GM23338 (cell line): ENCODE results near the gene PSMG1. TPM values are rescaled to one million over a fixed set of nuclear protein-coding genes. Genes with fewer than 3 reads are reported as not detected.

Experiments used
- ATAC-seq: fragments of 200-7000 bp; cut with Tn5 transposase; 3 replicates; pipeline ENCODE4 v1.9.1; 2020
- DNase-seq: peaks from one replicate; pipeline ENCODE4 v3.0.0-alpha.2; 2015; ENCODE audit warnings: low spot score
- H2AFZ ChIP-seq: fragments of 200-600 bp; sonication (generic); 2 replicates; pipeline ENCODE4 v1.8.0; 2016; ENCODE audit warnings: antibody characterized with exemption, mild to moderate bottlenecking, moderate library complexity
- H3F3A ChIP-seq: fragments of 200-600 bp; sonication (generic); replicated peaks from 2 replicates; pipeline ENCODE4 v1.8.0; 2017; ENCODE audit warnings: antibody characterized with exemption, mixed run types, low read depth
- H3K27ac ChIP-seq: fragments of 200-600 bp; sonication (generic); 2 replicates; pipeline ENCODE4 v1.6.1; 2016; ENCODE audit warnings: low read depth
- H3K27me3 ChIP-seq: fragments of 200-600 bp; sonication (generic); 2 replicates; pipeline ENCODE4 v1.8.0; 2016; ENCODE audit warnings: mild to moderate bottlenecking, mixed run types, moderate library complexity; ENCODE audit not compliant: insufficient read depth
- H3K36me3 ChIP-seq: fragments of 200-600 bp; sonication (generic); 2 replicates; pipeline ENCODE4 v1.8.0; 2016; ENCODE audit warnings: mild to moderate bottlenecking; ENCODE audit not compliant: insufficient read depth
- H3K4me1 ChIP-seq: fragments of 200-600 bp; sonication (generic); 2 replicates; pipeline ENCODE4 v1.8.0; 2016; ENCODE audit warnings: mild to moderate bottlenecking, moderate library complexity; ENCODE audit not compliant: insufficient read depth
- H3K4me2 ChIP-seq: fragments of 200-600 bp; sonication (generic); 2 replicates; pipeline ENCODE4 v1.7.1; 2017; ENCODE audit warnings: mixed run types
- H3K4me3 ChIP-seq: fragments of 200-600 bp; sonication (generic); 2 replicates; pipeline ENCODE4 v1.6.1; 2016; ENCODE audit warnings: mixed run types
- H3K79me2 ChIP-seq: fragments of 200-600 bp; sonication (generic); replicated peaks from 2 replicates; pipeline ENCODE4 v1.8.0; 2017; ENCODE audit warnings: mild to moderate bottlenecking; ENCODE audit not compliant: insufficient read depth
- H3K9me2 ChIP-seq: fragments of 200-600 bp; sonication (generic); 2 replicates; pipeline ENCODE4 v1.8.0; 2017; ENCODE audit not compliant: insufficient read depth
- H4K20me1 ChIP-seq: fragments of 200-600 bp; sonication (generic); replicated peaks from 2 replicates; pipeline ENCODE4 v1.8.0; 2017; ENCODE audit warnings: mild to moderate bottlenecking; ENCODE audit not compliant: insufficient read depth
- H3K27ac Mint-ChIP-seq: 2 replicates; pipeline ENCODE4 v1.8.0; 2020; ENCODE audit warnings: inconsistent platforms, mild to moderate bottlenecking, moderate library complexity, mixed read lengths
- H3K27me3 Mint-ChIP-seq: 3 replicates; pipeline ENCODE4 v1.8.0; 2022; ENCODE audit warnings: low read depth, mild to moderate bottlenecking, moderate library complexity, mixed read lengths, inconsistent platforms; ENCODE audit not compliant: insufficient read depth, poor library complexity
- H3K36me3 Mint-ChIP-seq: 3 replicates; pipeline ENCODE4 v1.8.0; 2021; ENCODE audit warnings: low read depth, mild to moderate bottlenecking, inconsistent platforms, moderate library complexity, mixed read lengths
- H3K4me1 Mint-ChIP-seq: 3 replicates; pipeline ENCODE4 v1.8.0; 2020; ENCODE audit warnings: mild to moderate bottlenecking, inconsistent platforms, mixed read lengths
- H3K4me3 Mint-ChIP-seq: 3 replicates; pipeline ENCODE4 v1.8.0; 2021; ENCODE audit warnings: moderate library complexity, mild to moderate bottlenecking, inconsistent platforms, mixed read lengths
- H3K9me3 Mint-ChIP-seq: 3 replicates; pipeline ENCODE4 v1.8.0; 2020; ENCODE audit warnings: moderate library complexity, mild to moderate bottlenecking, inconsistent platforms, mixed read lengths
- CREB1 ChIP-seq: fragments of 250-450 bp; sonication (Bioruptor Pico); IDR thresholded peaks from 2 replicates; pipeline ENCODE4 v1.5.0; 2020; ENCODE audit warnings: low read depth, mild to moderate bottlenecking, moderate library complexity
- ETS1 ChIP-seq: IDR thresholded peaks from 2 replicates; pipeline ENCODE4 v1.6.1; 2016; ENCODE audit warnings: antibody characterized with exemption
- EZH2phosphoT487 ChIP-seq: fragments of 200-600 bp; sonication (generic); IDR thresholded peaks from one replicate; pipeline ENCODE4 v1.8.1; 2018; ENCODE audit warnings: antibody characterized with exemption; ENCODE audit not compliant: unreplicated experiment
- JUNB ChIP-seq: IDR thresholded peaks from one replicate; pipeline ENCODE4 v1.6.1; 2016; ENCODE audit warnings: antibody characterized with exemption; ENCODE audit not compliant: unreplicated experiment
- POLR2AphosphoS5 ChIP-seq: IDR thresholded peaks from 2 replicates; pipeline ENCODE4 v1.6.1; 2016; ENCODE audit warnings: antibody characterized with exemption, low read depth
- ZNF331 ChIP-seq: fragments of 250-450 bp; sonication (Bioruptor Pico); IDR thresholded peaks from 2 replicates; pipeline ENCODE4 v1.5.0; 2020; ENCODE audit warnings: low read depth, mild to moderate bottlenecking, moderate library complexity
- ZNF462 ChIP-seq: fragments of 250-450 bp; sonication (Bioruptor Pico); IDR thresholded peaks from 2 replicates; pipeline ENCODE4 v1.5.0; 2020; ENCODE audit warnings: mild to moderate bottlenecking, moderate library complexity
- polyA plus RNA-seq: library from polyadenylated mRNA; unstranded; fragments of >200 nt; fragmentation: Nextera tagmentation; extraction: Ambion mirVana; gene quantifications from 2 replicates; pipeline ENCODE4 v1.2.1, GENCODE V29; 2016
- total RNA-seq: library from RNA; depleted of rRNA; stranded (reverse); fragments of >200 nt; shearing (Covaris generic); gene quantifications from 2 replicates; pipeline ENCODE4 v1.2.3, GENCODE V29; 2014

The PSMG1 gene
- total and polyA plus RNA-seq, 2 experiments from 2014 or later: 78.4 to 158 TPM

GRCh38 chr21:39216290-39216689 is 33.0 kb upstream of the PSMG1 start:
- ATAC-seq (no peak), DNase-seq (no peak)
- H3K36me3 Mint-ChIP-seq: peaks cover 34% of the 10 kb centered on the region
- Histone ChIP-seq H3K4me1 (no peaks in the 10 kb centered on the region), H3K9me2 (no peaks in the 10 kb centered on the region), H4K20me1 (no peaks in the 10 kb centered on the region), H3K27ac (no peak overlapping the region), H3K79me2 (no peaks in the 10 kb centered on the region; the same call in 1 of the 2 replicates), H3F3A (no peaks in the 10 kb centered on the region), H2AFZ (no peak overlapping the region), H3K36me3 (peaks cover 14% of the 10 kb centered on the region; the same call in 1 of the 2 replicates), H3K27me3 (no peaks in the 10 kb centered on the region), H3K4me2 (no peak overlapping the region), H3K4me3 (no peak overlapping the region)
- TF ChIP-seq POLR2AphosphoS5: no peak
- TF ChIP-seq EZH2phosphoT487: no peak
- TF ChIP-seq JUNB: no peak
- TF ChIP-seq ZNF462: no peak
- TF ChIP-seq CREB1 (CRISPR knock-in tag): no peak
- TF ChIP-seq ZNF331 (CRISPR knock-in tag): no peak
- TF ChIP-seq ETS1: no peak
- no peaks in the 10 kb centered on the region for H3K27me3 Mint-ChIP-seq
- no peak overlapping the region for H3K4me3 Mint-ChIP-seq
- H3K4me1 Mint-ChIP-seq: no peaks in the 10 kb centered on the region
- no peaks in the 10 kb centered on the region for H3K9me3 Mint-ChIP-seq
- H3K27ac Mint-ChIP-seq: 0 out of 2 replicates have a peak overlapping the region, but pooled peaks have one; percentile 41
